Chondrocyte (in vitro differentiated cells): Measurements from ENCODE around the gene ARL4A. TPM values are rescaled to one million over a fixed set of nuclear protein-coding genes. Genes with fewer than 3 reads are reported as not detected.

Experiments used
- DNase-seq: peaks from one replicate; pipeline ENCODE4 v3.0.0; 2021; ENCODE audit warnings: mixed read lengths, low spot score
- H3K27ac Mint-ChIP-seq: one replicate; pipeline ENCODE4 v1.8.0; 2021; ENCODE audit warnings: mild to moderate bottlenecking, moderate library complexity, mixed read lengths; ENCODE audit not compliant: unreplicated experiment
- H3K27me3 Mint-ChIP-seq: 2 replicates; pipeline ENCODE4 v1.8.0; 2021; ENCODE audit warnings: low read depth, mixed read lengths
- H3K36me3 Mint-ChIP-seq: 2 replicates; pipeline ENCODE4 v1.8.0; 2021; ENCODE audit warnings: low read depth, mixed read lengths
- H3K4me1 Mint-ChIP-seq: 2 replicates; pipeline ENCODE4 v1.8.0; 2021; ENCODE audit warnings: low read depth, mild to moderate bottlenecking, mixed read lengths
- H3K4me3 Mint-ChIP-seq: one replicate; pipeline ENCODE4 v1.8.0; 2021; ENCODE audit warnings: mild to moderate bottlenecking, moderate library complexity, mixed read lengths; ENCODE audit not compliant: unreplicated experiment
- H3K9me3 Mint-ChIP-seq: 2 replicates; pipeline ENCODE4 v1.8.0; 2021; ENCODE audit warnings: low read depth, mixed read lengths
- total RNA-seq: library from RNA; stranded (reverse); gene quantifications from 3 replicates; pipeline ENCODE4 v1.2.1, GENCODE V29; 2021
- TF ChIP-seq, protein P1 (sequence below): fragments of 200-600 bp; sonication (generic); IDR thresholded peaks from 2 replicates; pipeline ENCODE4 v1.5.0; 2021; ENCODE audit warnings: antibody characterized with exemption, mild to moderate bottlenecking, moderate library complexity

ARL4A gene
- total RNA-seq, 1 donor from 2014 or later: 15.3 TPM

- H3K27ac Mint-ChIP-seq: peak overlapping the region; percentile 96
- TF ChIP-seq, protein P1, sequence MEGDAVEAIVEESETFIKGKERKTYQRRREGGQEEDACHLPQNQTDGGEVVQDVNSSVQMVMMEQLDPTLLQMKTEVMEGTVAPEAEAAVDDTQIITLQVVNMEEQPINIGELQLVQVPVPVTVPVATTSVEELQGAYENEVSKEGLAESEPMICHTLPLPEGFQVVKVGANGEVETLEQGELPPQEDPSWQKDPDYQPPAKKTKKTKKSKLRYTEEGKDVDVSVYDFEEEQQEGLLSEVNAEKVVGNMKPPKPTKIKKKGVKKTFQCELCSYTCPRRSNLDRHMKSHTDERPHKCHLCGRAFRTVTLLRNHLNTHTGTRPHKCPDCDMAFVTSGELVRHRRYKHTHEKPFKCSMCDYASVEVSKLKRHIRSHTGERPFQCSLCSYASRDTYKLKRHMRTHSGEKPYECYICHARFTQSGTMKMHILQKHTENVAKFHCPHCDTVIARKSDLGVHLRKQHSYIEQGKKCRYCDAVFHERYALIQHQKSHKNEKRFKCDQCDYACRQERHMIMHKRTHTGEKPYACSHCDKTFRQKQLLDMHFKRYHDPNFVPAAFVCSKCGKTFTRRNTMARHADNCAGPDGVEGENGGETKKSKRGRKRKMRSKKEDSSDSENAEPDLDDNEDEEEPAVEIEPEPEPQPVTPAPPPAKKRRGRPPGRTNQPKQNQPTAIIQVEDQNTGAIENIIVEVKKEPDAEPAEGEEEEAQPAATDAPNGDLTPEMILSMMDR: no peak
- peaks cover 47% of the 10 kb centered on the region for H3K4me1 Mint-ChIP-seq
- H3K36me3 Mint-ChIP-seq: no peaks in the 10 kb centered on the region
- H3K27me3 Mint-ChIP-seq: no peaks in the 10 kb centered on the region
- no peak for DNase-seq
- H3K4me3 Mint-ChIP-seq: no peak overlapping the region
- no peaks in the 10 kb centered on the region for H3K9me3 Mint-ChIP-seq
Observed at GRCh38 chr7:12716722-12717121, 29.3 kb downstream of the ARL4A start.

DNA sequence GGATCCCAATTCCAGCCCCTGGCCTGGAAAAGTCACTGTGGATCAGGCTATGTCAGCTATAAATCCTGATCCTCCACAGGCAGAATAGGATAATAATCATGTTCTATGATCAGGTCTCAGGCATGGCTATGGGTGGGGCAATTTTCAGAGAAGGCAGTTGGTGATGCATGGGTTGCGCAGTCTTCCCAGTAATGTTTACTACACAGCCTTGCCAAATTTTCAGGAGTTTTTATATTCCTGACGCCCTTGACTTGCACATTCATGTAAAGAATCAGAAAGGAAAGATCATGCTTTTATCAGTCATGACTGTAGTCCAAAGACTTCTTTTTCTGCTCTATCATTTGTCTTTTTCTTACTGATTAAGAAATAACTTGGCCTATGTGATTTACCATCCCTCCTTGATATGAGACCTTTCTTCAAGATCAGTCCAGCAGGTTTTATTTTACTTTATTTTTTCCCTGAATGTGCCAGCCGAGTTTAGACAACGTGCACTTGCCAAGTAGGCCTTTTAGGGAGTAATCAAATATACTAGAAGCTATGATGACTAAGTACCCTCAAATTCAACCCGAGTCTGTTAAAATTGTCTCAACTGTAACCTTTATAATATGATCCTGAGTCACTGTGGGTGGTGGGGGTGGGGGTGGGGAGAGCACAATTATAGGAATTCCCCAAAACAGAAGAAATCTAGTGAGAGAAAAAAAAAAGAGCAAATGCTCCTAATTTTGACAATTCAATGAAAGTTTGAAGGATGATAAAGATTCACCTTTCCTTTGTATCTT lies 31.9 kb downstream of the ARL4A start:
- Mint-ChIP-seq H3K4me1 (peaks cover 51% of the 10 kb centered on the region), H3K27ac (peak overlapping the region; percentile 86)
- DNase-seq: no peak

GRCh38 chr7:12719981-12720865 lies 32.8 kb downstream of the ARL4A start:
- TF ChIP-seq, protein P1: no peak
- H3K27me3 Mint-ChIP-seq: no peaks in the 10 kb centered on the region
- H3K9me3 Mint-ChIP-seq: no peaks in the 10 kb centered on the region
- H3K27ac Mint-ChIP-seq: peak overlapping the region; percentile 86
- no peaks in the 10 kb centered on the region for H3K36me3 Mint-ChIP-seq
- H3K4me3 Mint-ChIP-seq: no peak overlapping the region
- no peak for DNase-seq
- H3K4me1 Mint-ChIP-seq: peaks cover 44% of the 10 kb centered on the region

More for the DNA sequence above, 31.9 kb downstream of the ARL4A start:
- TF ChIP-seq, protein P1: no peak
- no peak overlapping the region for H3K4me3 Mint-ChIP-seq
- no peaks in the 10 kb centered on the region for H3K9me3 Mint-ChIP-seq
- no peaks in the 10 kb centered on the region for H3K27me3 Mint-ChIP-seq
- no peaks in the 10 kb centered on the region for H3K36me3 Mint-ChIP-seq

GRCh38 chr7:12721286-12721830 lies 33.9 kb downstream of the ARL4A start:
- no peak for DNase-seq
- Mint-ChIP-seq H3K36me3 (no peaks in the 10 kb centered on the region), H3K4me1 (peaks cover 38% of the 10 kb centered on the region), H3K27me3 (no peaks in the 10 kb centered on the region), H3K4me3 (no peak overlapping the region), H3K9me3 (no peaks in the 10 kb centered on the region), H3K27ac (no peak overlapping the region)
- TF ChIP-seq, protein P1: no peak

- H3K27ac Mint-ChIP-seq: no peak overlapping the region
- H3K9me3 Mint-ChIP-seq: no peaks in the 10 kb centered on the region
- no peaks in the 10 kb centered on the region for H3K27me3 Mint-ChIP-seq
- peaks cover 38% of the 10 kb centered on the region for H3K4me1 Mint-ChIP-seq
- DNase-seq: no peak
- H3K4me3 Mint-ChIP-seq: no peak overlapping the region
- TF ChIP-seq, protein P1: no peak
- no peaks in the 10 kb centered on the region for H3K36me3 Mint-ChIP-seq
Observed at GRCh38 chr7:12722136-12722535, 34.7 kb downstream of the ARL4A start.
